Measurements from ENCODE around the gene COX7A2L.

Gene COX7A2L

DNA sequence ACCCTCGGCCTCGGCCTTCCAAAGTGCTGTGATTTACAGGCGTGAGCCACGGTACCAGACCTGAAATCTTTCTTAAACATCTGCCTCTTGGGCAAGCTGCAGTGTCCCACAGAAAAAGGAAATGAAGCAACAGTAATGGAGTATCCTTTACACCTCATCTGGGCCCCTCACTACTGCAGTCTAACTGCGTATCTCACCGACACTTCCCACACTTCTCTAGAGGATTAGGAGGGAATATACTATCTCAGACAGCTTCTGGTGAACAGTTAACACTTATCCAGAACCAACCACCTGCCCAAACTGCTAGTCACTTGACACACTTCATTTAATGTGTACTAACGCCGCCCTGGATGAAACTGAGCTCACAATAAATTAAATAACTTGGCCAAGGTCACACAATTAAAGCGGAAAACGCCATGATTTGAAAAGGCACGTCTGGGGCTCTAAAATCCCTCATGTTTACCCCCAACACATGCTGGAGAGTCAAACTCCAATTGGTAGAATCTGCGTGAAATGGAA lies 993 bp downstream of the COX7A2L start:
- H3K27me3 ChIP-seq (ENCODE audit: insufficient read depth, low read length) = no peaks in the 10 kb centered on the region
- peak overlapping the region; percentile 74 for H3K4me2 ChIP-seq (ENCODE audit: low read length)
- H3F3A ChIP-seq (ENCODE audit: insufficient read depth, low read length) = no peaks in the 10 kb centered on the region
- TF ChIP-seq EZH2 (IDR thresholded peaks at IDR 0.05; ENCODE audit: borderline replicate concordance, low read length) = no peak
- TF ChIP-seq CTCF (IDR thresholded peaks at IDR 0.05; ENCODE audit: low read length) = no peak
- H3K9me2 ChIP-seq (ENCODE audit: low read depth, low read length) = no peaks in the 10 kb centered on the region
- peak overlapping the region; percentile 25 for H3K27ac ChIP-seq (ENCODE audit: low read depth, low read length, poor library complexity, severe bottlenecking)
- peak overlapping the region; percentile 87 for H3K9ac ChIP-seq (ENCODE audit: low read length)
- H2AFZ ChIP-seq (ENCODE audit: low read length) = no peak overlapping the region
- H3K79me2 ChIP-seq (ENCODE audit: insufficient read depth, low read length) = peaks cover 56% of the 10 kb centered on the region
- H3K4me1 ChIP-seq (ENCODE audit: insufficient read depth, low read length, severe bottlenecking) = peaks cover 32% of the 10 kb centered on the region
- H3K36me3 ChIP-seq (ENCODE audit: insufficient read depth, low read length) = peaks cover 6% of the 10 kb centered on the region; the same call in 1 of the 2 replicates
- no peaks in the 10 kb centered on the region for H3K9me3 ChIP-seq (ENCODE audit: low read length)
- no peaks in the 10 kb centered on the region for H4K20me1 ChIP-seq (ENCODE audit: insufficient read depth, low read length)
- H3K4me3 ChIP-seq (ENCODE audit: low read depth, low read length, poor library complexity, severe bottlenecking) = peak overlapping the region; percentile 87

DNA sequence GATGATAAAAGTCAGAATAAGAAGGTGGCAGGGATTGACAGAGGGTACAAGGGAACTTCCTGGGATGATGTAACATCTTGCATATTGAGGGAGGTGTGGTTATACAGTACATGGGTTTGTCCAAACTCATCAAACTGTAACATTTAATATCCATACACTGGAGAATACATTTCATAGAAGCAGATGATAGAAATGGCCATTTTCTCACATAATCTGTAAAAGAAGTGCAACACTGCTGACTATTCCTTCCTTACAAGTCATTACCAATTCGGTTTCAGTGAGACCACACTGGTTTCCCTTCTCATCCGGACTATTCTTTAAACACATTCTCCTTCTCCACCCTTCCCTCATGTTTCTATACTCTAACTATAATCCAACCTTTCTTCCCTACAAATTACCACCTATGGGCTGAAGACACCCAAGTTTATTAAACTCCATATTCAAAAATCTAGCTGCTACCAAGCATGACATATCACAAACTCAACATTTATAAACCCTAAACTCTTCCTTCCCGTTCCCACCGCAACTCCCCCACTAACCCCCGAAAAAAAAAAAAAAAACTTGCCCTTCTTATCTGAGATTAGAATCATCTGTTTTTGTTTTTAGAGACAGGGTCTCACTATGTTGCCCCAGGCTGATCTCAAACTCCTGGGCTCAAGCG lies 1.6 kb downstream of the COX7A2L start:
- H3K36me3 ChIP-seq (ENCODE audit: insufficient read depth, low read length) = peaks cover 6% of the 10 kb centered on the region; the same call in 1 of the 2 replicates
- H3K27ac ChIP-seq (ENCODE audit: low read depth, low read length, poor library complexity, severe bottlenecking) = peak overlapping the region; percentile 25
- no peaks in the 10 kb centered on the region for H3K9me2 ChIP-seq (ENCODE audit: low read depth, low read length)
- no peak overlapping the region for H2AFZ ChIP-seq (ENCODE audit: low read length)
- peaks cover 32% of the 10 kb centered on the region for H3K4me1 ChIP-seq (ENCODE audit: insufficient read depth, low read length, severe bottlenecking)
- peak overlapping the region; percentile 74 for H3K4me2 ChIP-seq (ENCODE audit: low read length)
- H4K20me1 ChIP-seq (ENCODE audit: insufficient read depth, low read length) = no peaks in the 10 kb centered on the region
- no peaks in the 10 kb centered on the region for H3K9me3 ChIP-seq (ENCODE audit: low read length)
- peaks cover 62% of the 10 kb centered on the region for H3K79me2 ChIP-seq (ENCODE audit: insufficient read depth, low read length)
- no peaks in the 10 kb centered on the region for H3K27me3 ChIP-seq (ENCODE audit: insufficient read depth, low read length)
- no peaks in the 10 kb centered on the region for H3F3A ChIP-seq (ENCODE audit: insufficient read depth, low read length)
- H3K4me3 ChIP-seq (ENCODE audit: low read depth, low read length, poor library complexity, severe bottlenecking) = peak overlapping the region; percentile 87
- H3K9ac ChIP-seq (ENCODE audit: low read length) = peak overlapping the region; percentile 87
- TF ChIP-seq EZH2 (IDR thresholded peaks at IDR 0.05; ENCODE audit: borderline replicate concordance, low read length) (no peak), CTCF (IDR thresholded peaks at IDR 0.05; ENCODE audit: low read length) (no peak)

DNA sequence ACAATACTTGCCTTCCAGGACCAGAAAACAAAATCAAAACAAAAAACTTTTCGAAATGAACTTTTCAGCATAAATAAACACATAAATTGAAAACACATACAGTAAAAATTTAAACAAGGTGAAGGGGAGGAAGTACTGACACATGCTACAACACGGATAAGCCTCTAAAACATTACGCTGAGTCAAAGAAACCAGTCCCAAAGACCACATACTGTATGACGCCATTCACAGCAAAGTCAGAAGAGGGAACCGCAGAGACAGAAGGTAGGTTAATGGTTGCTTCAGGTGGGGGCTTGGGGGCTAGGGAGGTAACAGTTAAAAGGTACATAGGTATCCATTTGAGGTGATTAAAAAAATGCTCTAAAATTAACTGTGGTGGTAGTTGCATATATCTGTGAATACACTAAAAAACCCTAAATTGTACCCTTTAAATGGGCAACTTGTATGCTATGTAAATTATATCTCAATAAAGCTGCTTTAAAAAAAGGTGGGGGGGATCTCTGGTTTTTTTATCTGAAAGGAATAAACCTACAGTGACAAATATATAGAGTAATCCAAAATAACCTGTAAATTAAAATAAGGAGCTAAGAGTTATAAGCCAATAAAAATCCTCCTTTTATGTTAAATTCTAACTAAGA lies 7.1 kb downstream of the COX7A2L start:
- Histone ChIP-seq H3F3A (ENCODE audit: insufficient read depth, low read length) (no peaks in the 10 kb centered on the region), H3K9me2 (ENCODE audit: low read depth, low read length) (no peaks in the 10 kb centered on the region), H4K20me1 (ENCODE audit: insufficient read depth, low read length) (no peaks in the 10 kb centered on the region), H3K4me2 (ENCODE audit: low read length) (no peak overlapping the region), H3K9me3 (ENCODE audit: low read length) (no peaks in the 10 kb centered on the region), H3K4me3 (ENCODE audit: low read depth, low read length, poor library complexity, severe bottlenecking) (no peak overlapping the region), H3K4me1 (ENCODE audit: insufficient read depth, low read length, severe bottlenecking) (peaks cover 9% of the 10 kb centered on the region), H3K9ac (ENCODE audit: low read length) (no peak overlapping the region), H3K27ac (ENCODE audit: low read depth, low read length, poor library complexity, severe bottlenecking) (no peak overlapping the region), H3K27me3 (ENCODE audit: insufficient read depth, low read length) (no peaks in the 10 kb centered on the region), H2AFZ (ENCODE audit: low read length) (no peak overlapping the region), H3K36me3 (ENCODE audit: insufficient read depth, low read length) (peaks cover 42% of the 10 kb centered on the region), H3K79me2 (ENCODE audit: insufficient read depth, low read length) (peaks cover 59% of the 10 kb centered on the region)
- TF ChIP-seq EZH2 (IDR thresholded peaks at IDR 0.05; ENCODE audit: borderline replicate concordance, low read length) = no peak
- no peak for TF ChIP-seq CTCF (IDR thresholded peaks at IDR 0.05; ENCODE audit: low read length)
